RWPE1 (cell line): ENCODE results near the gene OR6C70.

Experiments used
- CTCF ChIA-PET: fragments of 350-600 bp; sonication (Branson Sonifier 250); formaldehyde crosslinking; extraction: SDS; loops from one replicate; lab custom pipeline; 2021; lab: Yijun Ruan, JAX
- POLR2A ChIA-PET: fragments of 400-600 bp; formaldehyde crosslinking; extraction: SDS; loops from one replicate; lab custom pipeline; 2020; ENCODE audit warnings: antibody characterized with exemption; ENCODE audit not compliant: low non-redundant PET; lab: Yijun Ruan, JAX
- DNase-seq: peaks from one replicate; pipeline ENCODE4 v3.0.0; 2012; ENCODE audit warnings: low spot score
- H3K27ac ChIP-seq: fragments of 450-650 bp; 2 replicates; pipeline ENCODE4 v1.5.1; 2017
- TF ChIP-seq, protein P1 (sequence below): fragments of 450-650 bp; conservative IDR thresholded peaks from 2 replicates; pipeline ENCODE4 v1.5.1; 2017; ENCODE audit warnings: low read depth, mild to moderate bottlenecking

The OR6C70 gene

DNA sequence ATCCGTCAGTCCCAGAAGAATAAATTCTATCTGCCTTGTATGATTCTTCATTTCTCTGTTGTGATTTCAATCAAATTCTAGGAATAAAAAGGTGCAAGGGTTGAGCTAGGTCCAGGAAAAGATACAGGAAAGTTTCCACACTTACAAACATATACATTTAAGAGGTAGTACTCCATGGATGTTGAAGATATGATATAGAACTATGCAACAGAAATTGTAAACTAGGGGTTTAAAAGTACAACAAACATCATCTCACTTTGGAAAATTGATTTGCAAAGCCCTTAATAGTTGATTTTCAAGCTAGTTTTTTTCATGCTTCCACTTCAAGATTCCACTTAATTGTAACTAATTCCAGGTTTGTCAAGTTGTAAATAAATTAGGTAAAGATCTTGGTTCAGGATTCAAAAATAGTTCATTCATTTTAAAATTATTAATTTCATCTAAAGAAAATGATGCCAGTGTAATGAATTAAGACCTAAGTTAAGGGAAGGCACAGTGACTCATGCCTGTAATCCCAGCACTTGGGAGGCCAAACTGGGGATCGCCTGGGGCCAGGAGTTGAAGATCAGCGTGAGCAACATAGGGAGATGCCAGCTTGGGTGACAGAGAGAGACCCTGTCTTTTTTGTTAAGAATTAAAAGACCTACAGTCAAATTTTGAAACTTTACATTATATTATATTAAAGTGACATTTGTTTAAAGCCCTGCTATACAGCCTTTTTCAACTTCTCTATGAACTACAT lies at the start of gene OR6C70:
OR6C70 (minus strand) TSS at position 51 of the 742 bp plus-strand sequence; CDS start at position 51, 0 bp downstream.
- ChIA-PET POLR2A (no interaction called here), CTCF (no interaction called here)
- H3K27ac ChIP-seq: no peak within 1 kb of the TSS
- peak; percentile 5 for DNase-seq
- TF ChIP-seq, protein P1, sequence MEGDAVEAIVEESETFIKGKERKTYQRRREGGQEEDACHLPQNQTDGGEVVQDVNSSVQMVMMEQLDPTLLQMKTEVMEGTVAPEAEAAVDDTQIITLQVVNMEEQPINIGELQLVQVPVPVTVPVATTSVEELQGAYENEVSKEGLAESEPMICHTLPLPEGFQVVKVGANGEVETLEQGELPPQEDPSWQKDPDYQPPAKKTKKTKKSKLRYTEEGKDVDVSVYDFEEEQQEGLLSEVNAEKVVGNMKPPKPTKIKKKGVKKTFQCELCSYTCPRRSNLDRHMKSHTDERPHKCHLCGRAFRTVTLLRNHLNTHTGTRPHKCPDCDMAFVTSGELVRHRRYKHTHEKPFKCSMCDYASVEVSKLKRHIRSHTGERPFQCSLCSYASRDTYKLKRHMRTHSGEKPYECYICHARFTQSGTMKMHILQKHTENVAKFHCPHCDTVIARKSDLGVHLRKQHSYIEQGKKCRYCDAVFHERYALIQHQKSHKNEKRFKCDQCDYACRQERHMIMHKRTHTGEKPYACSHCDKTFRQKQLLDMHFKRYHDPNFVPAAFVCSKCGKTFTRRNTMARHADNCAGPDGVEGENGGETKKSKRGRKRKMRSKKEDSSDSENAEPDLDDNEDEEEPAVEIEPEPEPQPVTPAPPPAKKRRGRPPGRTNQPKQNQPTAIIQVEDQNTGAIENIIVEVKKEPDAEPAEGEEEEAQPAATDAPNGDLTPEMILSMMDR: no peak

DNA sequence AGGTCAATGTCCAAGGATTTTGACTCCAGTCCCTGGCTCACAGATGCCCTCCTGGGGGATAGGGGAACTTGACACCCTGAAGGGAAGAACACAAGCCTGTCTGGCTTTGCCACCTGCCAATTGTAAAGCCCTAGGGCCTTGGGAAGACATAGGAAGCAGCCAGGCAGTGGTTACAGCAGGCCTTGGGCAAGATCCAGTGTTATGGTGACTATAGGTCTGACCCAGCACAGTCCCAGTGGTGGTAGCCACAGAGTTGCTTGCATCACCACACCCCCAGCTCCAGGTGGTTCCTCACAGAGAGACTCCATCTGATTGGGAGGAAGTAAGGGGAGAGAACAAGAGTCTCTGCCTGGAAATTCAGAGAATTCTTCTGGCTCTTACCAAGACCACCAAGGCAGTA lies 46.5 kb upstream of the OR6C70 start:
- H3K27ac ChIP-seq: no peak overlapping the region
- TF ChIP-seq, protein P1: no peak
- ChIA-PET CTCF (no interaction called here), POLR2A (no interaction called here)
- DNase-seq: no peak

DNA sequence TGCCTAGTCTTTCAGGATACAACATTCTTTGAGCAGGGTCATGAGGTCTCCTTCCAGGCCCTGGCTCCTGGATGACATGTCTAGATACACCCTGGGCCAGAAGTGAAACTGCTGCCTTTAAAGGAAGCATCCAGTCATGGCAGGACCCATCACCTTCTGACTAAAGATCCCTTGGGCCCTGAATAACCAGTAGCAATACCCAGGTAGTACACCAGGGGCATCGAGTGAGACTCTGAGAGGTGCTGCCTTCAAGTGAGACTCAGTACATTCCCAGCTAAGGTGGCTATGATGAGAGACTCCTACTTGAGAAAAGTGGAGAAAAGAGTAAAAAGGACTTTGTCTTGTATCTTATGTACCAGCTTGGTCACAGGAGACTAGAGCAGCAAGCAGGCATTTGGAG lies 45.8 kb upstream of the OR6C70 start:
- ChIA-PET POLR2A (no interaction called here), CTCF (no interaction called here)

DNA sequence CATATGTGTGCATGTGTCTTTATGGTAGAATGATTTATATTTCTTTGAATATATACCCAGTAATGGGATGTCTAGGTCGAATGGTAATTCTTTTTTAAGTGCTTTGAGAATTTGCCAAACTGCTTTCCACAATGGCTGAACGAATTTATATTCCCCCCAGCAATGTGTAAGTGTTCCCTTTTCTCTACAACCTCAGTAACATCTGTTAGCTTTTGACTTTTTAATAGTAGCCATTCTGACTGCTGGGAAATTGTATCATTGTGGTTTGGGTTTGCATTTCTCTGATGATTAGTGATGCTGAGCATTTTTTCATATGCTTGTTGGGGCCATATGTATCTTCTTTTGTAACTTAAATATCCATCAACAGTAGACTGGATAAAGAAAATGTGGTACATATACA lies 31.7 kb upstream of the OR6C70 start:
- TF ChIP-seq, protein P1: no peak
- DNase-seq: no peak
- no peak overlapping the region for H3K27ac ChIP-seq
- ChIA-PET POLR2A (no interaction called here), CTCF (no interaction called here)

More for the DNA sequence above, 45.8 kb upstream of the OR6C70 start:
- TF ChIP-seq, protein P1: no peak
- H3K27ac ChIP-seq: no peak overlapping the region
- DNase-seq: no peak

DNA sequence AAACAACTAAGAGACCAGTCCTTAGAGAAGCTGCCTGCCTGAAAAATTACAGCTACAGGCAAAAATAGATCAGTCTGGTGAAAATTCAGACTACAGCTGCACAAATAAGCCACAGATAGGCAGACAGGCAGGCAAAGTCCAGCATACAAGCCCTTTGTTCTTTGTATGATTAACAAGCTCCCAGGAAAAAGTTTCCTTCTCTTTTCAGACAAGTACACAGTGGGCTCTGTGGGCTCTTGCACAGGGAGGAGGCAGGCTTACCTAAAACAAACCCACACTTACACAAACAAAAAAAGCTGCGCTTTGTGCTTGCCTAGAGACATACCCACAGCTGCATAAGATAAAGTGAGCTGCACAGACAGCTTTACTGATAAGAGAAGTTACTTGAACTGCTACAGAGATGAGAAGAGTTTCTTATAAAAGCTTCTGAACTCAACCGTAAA lies 29.9 kb upstream of the OR6C70 start:
- POLR2A ChIA-PET: no interaction called here
- DNase-seq: no peak
- CTCF ChIA-PET: no interaction called here
- H3K27ac ChIP-seq: no peak overlapping the region
- TF ChIP-seq, protein P1: no peak

DNA sequence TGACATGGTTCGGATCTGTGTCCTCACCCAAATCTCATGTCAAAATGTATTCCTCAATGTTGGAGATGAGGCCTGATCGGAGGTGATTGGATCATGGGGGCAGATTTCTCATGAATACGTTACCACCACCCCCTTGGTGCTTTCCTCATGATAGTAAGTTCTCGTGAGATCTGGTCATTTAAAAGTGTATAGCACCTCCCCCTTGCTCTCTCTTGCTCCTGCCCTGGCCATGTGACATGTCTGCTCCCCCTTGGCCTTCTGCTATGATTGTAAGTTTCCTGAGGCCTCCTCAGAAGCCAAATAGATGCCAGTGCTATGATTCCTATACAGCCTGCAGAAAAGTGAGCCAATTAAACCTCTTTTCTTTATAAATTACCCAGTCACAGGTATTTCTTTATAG lies 29.3 kb upstream of the OR6C70 start:
- no peak for DNase-seq
- CTCF ChIA-PET: no interaction called here
- H3K27ac ChIP-seq: no peak overlapping the region
- TF ChIP-seq, protein P1: no peak
- POLR2A ChIA-PET: no interaction called here
